ENCODE data around the gene LGALSL.

Gene LGALSL

DNA sequence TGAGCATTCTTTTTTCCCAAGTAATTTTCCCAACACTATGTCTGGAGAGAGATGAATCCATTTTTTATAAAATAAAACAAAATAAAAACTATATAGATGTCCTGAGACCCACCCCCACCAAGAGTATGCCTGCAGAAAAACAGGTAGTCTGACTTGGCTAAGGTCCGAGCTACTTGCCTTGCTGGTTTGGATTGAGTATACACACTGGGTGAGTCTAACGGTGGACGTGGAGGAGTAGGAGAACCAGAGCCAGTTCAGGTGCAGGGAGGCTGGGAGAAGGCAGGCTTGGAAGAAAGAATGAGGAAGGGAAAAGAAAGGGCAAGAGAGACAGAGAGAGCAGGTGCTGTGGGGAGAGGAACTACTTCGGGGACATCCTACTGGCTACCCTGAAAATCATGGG is 48.9 kb downstream of the LGALSL start:
- DNase-seq, result no peak

DNA sequence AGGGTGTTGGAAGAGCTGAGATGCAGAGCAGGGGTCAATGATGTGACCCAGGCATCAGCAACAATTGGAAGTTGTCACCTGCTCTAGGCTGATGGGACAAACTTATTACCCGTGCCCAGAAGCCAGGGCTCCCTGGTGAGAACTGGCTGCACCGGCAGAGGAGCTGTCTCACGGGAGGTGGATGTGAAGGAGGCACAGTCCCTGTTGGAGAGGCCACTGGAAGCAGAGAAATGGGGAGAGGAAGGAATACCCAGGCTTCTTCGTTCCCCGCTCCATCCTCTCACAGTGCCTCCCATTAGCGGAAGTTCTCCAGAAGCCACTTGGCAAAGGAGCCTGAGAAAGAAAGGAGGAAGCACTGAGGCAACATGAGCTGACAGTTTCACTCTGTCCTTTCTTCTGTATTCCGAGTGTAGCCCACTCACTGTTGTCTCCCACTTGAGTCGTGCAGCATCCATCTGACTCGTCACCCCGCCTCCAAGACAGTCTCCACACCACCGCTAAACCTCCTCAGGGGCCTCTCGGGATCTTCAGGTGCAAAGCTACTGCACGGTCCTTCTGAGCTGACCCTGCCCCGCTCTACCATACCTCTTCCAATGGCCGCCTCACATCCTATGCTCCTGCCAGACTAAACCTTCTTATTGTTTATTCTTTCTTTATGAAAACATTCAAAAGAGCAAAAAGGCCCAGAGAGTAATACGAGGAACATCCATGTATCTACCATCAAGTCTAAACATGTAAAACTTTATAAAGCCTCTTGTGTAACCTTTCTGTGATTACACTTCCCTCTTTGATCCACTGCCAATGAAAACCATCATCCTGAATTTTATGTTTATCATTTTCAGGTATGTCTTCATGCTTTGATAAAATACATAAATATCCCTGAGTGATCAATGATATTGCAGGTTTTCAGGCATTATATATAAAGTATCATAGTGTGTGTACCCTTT is 51.1 kb downstream of the LGALSL start:
- no peak for DNase-seq

GRCh38 chr2:64506686-64507085 is 52.7 kb downstream of the LGALSL start:
- no peak for DNase-seq

Measured in bone marrow (tissue), 2 donors.